ENCODE data around the gene DPP4.

DPP4 gene

GRCh38 chr2:162004031-162004430, 70.0 kb downstream of the DPP4 start:
- H3K36me3 ChIP-seq (ENCODE audit: insufficient read depth, low read length) = peaks cover 91% of the 10 kb centered on the region
- no peak overlapping the region for H2AFZ ChIP-seq (ENCODE audit: low read depth, low read length)
- no peak overlapping the region for H3K4me2 ChIP-seq (ENCODE audit: insufficient read depth, low read length)
- DNase-seq (no peak), ATAC-seq (ENCODE audit: insufficient read depth, low read depth) (no peak)
- H3K9ac ChIP-seq (ENCODE audit: low read depth, low read length) = no peak overlapping the region
- H3K27me3 ChIP-seq (ENCODE audit: insufficient read depth, low read length, poor library complexity) = no peaks in the 10 kb centered on the region
- H3K4me3 ChIP-seq (ENCODE audit: low read depth in 1 of 2, low read length in 2 of 2) = no peak overlapping the region
- H3K79me2 ChIP-seq (ENCODE audit: insufficient read depth, low read length) = peaks cover 7% of the 10 kb centered on the region; the same call in 1 of the 2 replicates
- peak overlapping the region; percentile 77; the same call in 1 of the 2 replicates for H3K27ac ChIP-seq (ENCODE audit: low read length)
- H3K4me1 ChIP-seq (ENCODE audit: insufficient read depth, low read length) = peaks cover 80% of the 10 kb centered on the region
- no peaks in the 10 kb centered on the region for H3K9me3 ChIP-seq (ENCODE audit: insufficient read depth, low read length, severe bottlenecking)
- H4K20me1 ChIP-seq (ENCODE audit: insufficient read depth, low read length) = no peaks in the 10 kb centered on the region
- no peak for TF ChIP-seq CTCF (IDR thresholded peaks at IDR 0.05; ENCODE audit: borderline replicate concordance, extremely low read depth, low read length, poor library complexity, severe bottlenecking)
- no peak for TF ChIP-seq EZH2 (IDR thresholded peaks at IDR 0.05; ENCODE audit: borderline replicate concordance, low read depth, low read length, severe bottlenecking)

GRCh38 chr2:162002623-162003235, 71.3 kb downstream of the DPP4 start:
- TF ChIP-seq EZH2 (IDR thresholded peaks at IDR 0.05; ENCODE audit: borderline replicate concordance, low read depth, low read length, severe bottlenecking) = no peak
- no peak for TF ChIP-seq CTCF (IDR thresholded peaks at IDR 0.05; ENCODE audit: borderline replicate concordance, extremely low read depth, low read length, poor library complexity, severe bottlenecking)
- Histone ChIP-seq H3K36me3 (ENCODE audit: insufficient read depth, low read length) (peaks cover 91% of the 10 kb centered on the region), H3K9me3 (ENCODE audit: insufficient read depth, low read length, severe bottlenecking) (no peaks in the 10 kb centered on the region), H3K9ac (ENCODE audit: low read depth, low read length) (no peak overlapping the region), H3K4me1 (ENCODE audit: insufficient read depth, low read length) (peaks cover 88% of the 10 kb centered on the region), H3K4me3 (ENCODE audit: low read depth in 1 of 2, low read length in 2 of 2) (no peak overlapping the region), H3K4me2 (ENCODE audit: insufficient read depth, low read length) (no peak overlapping the region), H2AFZ (ENCODE audit: low read depth, low read length) (no peak overlapping the region), H3K79me2 (ENCODE audit: insufficient read depth, low read length) (peaks cover 14% of the 10 kb centered on the region), H3K27me3 (ENCODE audit: insufficient read depth, low read length, poor library complexity) (no peaks in the 10 kb centered on the region), H3K27ac (ENCODE audit: low read length) (peak overlapping the region; percentile 77), H4K20me1 (ENCODE audit: insufficient read depth, low read length) (no peaks in the 10 kb centered on the region)
- DNase-seq = no peak
- no peak for ATAC-seq (ENCODE audit: insufficient read depth, low read depth)

GRCh38 chr2:162000431-162000830, 73.6 kb downstream of the DPP4 start:
- Histone ChIP-seq H3K9ac (ENCODE audit: low read depth, low read length) (no peak overlapping the region), H3K27ac (ENCODE audit: low read length) (peak overlapping the region; percentile 77), H4K20me1 (ENCODE audit: insufficient read depth, low read length) (no peaks in the 10 kb centered on the region), H3K4me2 (ENCODE audit: insufficient read depth, low read length) (no peak overlapping the region), H3K4me3 (ENCODE audit: low read depth in 1 of 2, low read length in 2 of 2) (no peak overlapping the region), H3K4me1 (ENCODE audit: insufficient read depth, low read length) (peaks cover 91% of the 10 kb centered on the region), H3K79me2 (ENCODE audit: insufficient read depth, low read length) (peaks cover 32% of the 10 kb centered on the region), H3K9me3 (ENCODE audit: insufficient read depth, low read length, severe bottlenecking) (no peaks in the 10 kb centered on the region), H2AFZ (ENCODE audit: low read depth, low read length) (no peak overlapping the region), H3K27me3 (ENCODE audit: insufficient read depth, low read length, poor library complexity) (no peaks in the 10 kb centered on the region), H3K36me3 (ENCODE audit: insufficient read depth, low read length) (peaks cover 97% of the 10 kb centered on the region)
- no peak for DNase-seq
- no peak for ATAC-seq (ENCODE audit: insufficient read depth, low read depth)
- no peak for TF ChIP-seq EZH2 (IDR thresholded peaks at IDR 0.05; ENCODE audit: borderline replicate concordance, low read depth, low read length, severe bottlenecking)
- no peak for TF ChIP-seq CTCF (IDR thresholded peaks at IDR 0.05; ENCODE audit: borderline replicate concordance, extremely low read depth, low read length, poor library complexity, severe bottlenecking)

All from DND-41 (cell line).